HCT116 (cell line): ENCODE data around the gene DPY19L3. TPM values are rescaled to one million over a fixed set of nuclear protein-coding genes. Genes with fewer than 3 reads are reported as not detected.

Experiments used
- ATAC-seq: fragments of 200-7000 bp; cut with Tn5 transposase; 2 replicates; pipeline ENCODE4 v1.9.1; 2020; ENCODE audit warnings: mild to moderate bottlenecking, moderate library complexity
- BruUV-seq: library from RNA; stranded (reverse); fragments of 400-500 nt; replicated peaks from 2 replicates; lab custom pipeline; 2021; lab: Mats Ljungman, UMichigan
- CTCF ChIA-PET: fragments of 300-600 bp; sonication (Branson Sonifier 250); formaldehyde crosslinking; loops from one replicate; lab custom pipeline; 2021; ENCODE audit warnings: antibody characterized with exemption; lab: Charles Lee
- POLR2A ChIA-PET: fragments of 300-600, 350-600 bp; sonication (Branson Sonifier 250); formaldehyde crosslinking; loops from one replicate; lab custom pipeline; 2021; ENCODE audit warnings: antibody characterized with exemption; lab: Charles Lee
- RAD21 ChIA-PET, 2 experiments: fragments of 300-600 bp; sonication (Branson Sonifier 250); formaldehyde crosslinking; loops; one replicate each; lab custom pipeline; 2023; ENCODE audit warnings: low total read pairs in 2 of 2; ENCODE audit not compliant: uncharacterized antibody in 2 of 2, unreplicated experiment in 2 of 2, low non-redundant PET in 1 of 2; lab: Charles Lee
- DNase-seq: peaks from one replicate; pipeline ENCODE4 v3.0.0-alpha.2; 2010; ENCODE audit warnings: low read depth, low spot score
- H2AFZ ChIP-seq: fragments of 200-600 bp; shearing (Covaris generic), sonication (generic); 2 replicates; pipeline ENCODE4 v1.6.1; 2017; ENCODE audit warnings: low read depth, mixed run types, mixed read lengths, antibody characterized with exemption, low read length; ENCODE audit not compliant: poor library complexity, severe bottlenecking
- H3K27ac ChIP-seq: 2 replicates; pipeline ENCODE4 v1.5.1; 2012; ENCODE audit warnings: low read depth, low read length
- H3K27me3 ChIP-seq: fragments of 200-600 bp; sonication (generic); 2 replicates; pipeline ENCODE4 v1.6.1; 2016; ENCODE audit warnings: mixed run types, low read length, mixed read lengths; ENCODE audit not compliant: insufficient read depth
- H3K36me3 ChIP-seq, 2 experiments: fragments of 200-500 bp in 1 of 2; fragments of 200-600 bp in 1 of 2; sonication (Bioruptor generic) in 1 of 2; sonication (generic) in 1 of 2; 2 replicates each; pipeline versions ENCODE4 v1.5.1 to v1.6.1; 2014 to 2016; ENCODE audit warnings: low read length in 2 of 2, inconsistent platforms in 1 of 2, mixed read lengths in 1 of 2, mixed run types in 1 of 2; ENCODE audit not compliant: insufficient read depth in 2 of 2, control insufficient read depth in 1 of 2
- H3K4me1 ChIP-seq, 2 experiments: fragments of 200-600 bp in 1 of 2; sonication (generic) in 1 of 2; 2 replicates each; pipeline versions ENCODE4 v1.5.1 to v1.6.1; 2012 to 2017; ENCODE audit warnings: low read length in 2 of 2, inconsistent platforms in 1 of 2, mild to moderate bottlenecking in 1 of 2, mixed read lengths in 1 of 2, mixed run types in 1 of 2, moderate library complexity in 1 of 2; ENCODE audit not compliant: insufficient read depth in 2 of 2, control insufficient read depth in 1 of 2
- H3K4me2 ChIP-seq: fragments of 200-600 bp; sonication (generic); 2 replicates; pipeline ENCODE4 v1.6.1; 2017; ENCODE audit warnings: mixed run types, low read length, mixed read lengths
- H3K4me3 ChIP-seq, 2 experiments: fragments of 200-600 bp in 1 of 2; sonication (generic) in 1 of 2; replicated peaks in 1 of 2; 2 replicates each; pipeline ENCODE4 v1.5.1; 2011 to 2016; ENCODE audit warnings: low read length in 2 of 2, control low read depth in 1 of 2, low read depth in 1 of 2, mild to moderate bottlenecking in 1 of 2, mixed read lengths in 1 of 2, mixed run types in 1 of 2
- H3K79me2 ChIP-seq: fragments of 200-600 bp; sonication (generic); 2 replicates; pipeline ENCODE4 v1.6.1; 2017; ENCODE audit warnings: mild to moderate bottlenecking, mixed run types, low read length, moderate library complexity, mixed read lengths; ENCODE audit not compliant: insufficient read depth
- H3K9ac ChIP-seq: fragments of 200-600 bp; sonication (generic); 2 replicates; pipeline ENCODE4 v1.6.1; 2016; ENCODE audit warnings: low read length, mixed read lengths
- H3K9me2 ChIP-seq: fragments of 200-600 bp; sonication (generic), shearing (Covaris generic); 2 replicates; pipeline ENCODE4 v1.6.1; 2017; ENCODE audit warnings: mixed run types, mild to moderate bottlenecking, moderate library complexity; ENCODE audit not compliant: insufficient read depth
- H3K9me3 ChIP-seq, 2 experiments: fragments of 200-500 bp in 1 of 2; fragments of 200-600 bp in 1 of 2; sonication (Bioruptor generic) in 1 of 2; sonication (generic) in 1 of 2; 2 replicates each; pipeline ENCODE4 v1.6.1; 2014 to 2017; ENCODE audit warnings: low read length in 2 of 2, mixed read lengths in 2 of 2, inconsistent platforms in 1 of 2, low read depth in 1 of 2, mild to moderate bottlenecking in 1 of 2, mixed run types in 1 of 2, moderate library complexity in 1 of 2; ENCODE audit not compliant: control insufficient read depth in 1 of 2, insufficient read depth in 1 of 2
- H4K20me1 ChIP-seq: fragments of 200-600 bp; sonication (generic), shearing (Covaris generic); 2 replicates; pipeline ENCODE4 v1.6.1; 2017; ENCODE audit warnings: mixed run types, mild to moderate bottlenecking, moderate library complexity; ENCODE audit not compliant: insufficient read depth
- ATF3 ChIP-seq: IDR thresholded peaks from 2 replicates; pipeline ENCODE4 v1.6.1; 2012
- CEBPB ChIP-seq: IDR thresholded peaks from 2 replicates; pipeline ENCODE4 v1.6.1; 2012; ENCODE audit warnings: low read depth
- CTCF ChIP-seq, 3 experiments: fragments of 200-600 bp in 1 of 3; sonication (generic) in 1 of 3; IDR thresholded peaks in 2 of 3; conservative IDR thresholded peaks in 1 of 3; 2 replicates each; pipeline ENCODE4 v1.5.1; 2012 to 2017; ENCODE audit warnings: low read depth in 2 of 3, low read length in 2 of 3, antibody characterized with exemption in 1 of 3, borderline replicate concordance in 1 of 3, control low read depth in 1 of 3, mild to moderate bottlenecking in 1 of 3, mixed read lengths in 1 of 3, mixed run types in 1 of 3, moderate library complexity in 1 of 3; ENCODE audit not compliant: insufficient read depth in 1 of 3
- ELF1 ChIP-seq: IDR thresholded peaks from 2 replicates; pipeline ENCODE4 v1.6.1; 2012; ENCODE audit warnings: low read depth, borderline replicate concordance
- EZH2 ChIP-seq: fragments of 200-600 bp; sonication (generic); IDR thresholded peaks from 2 replicates; pipeline ENCODE4 v1.6.1; 2017; ENCODE audit warnings: antibody characterized with exemption, mixed run types
- EZH2phosphoT487 ChIP-seq: fragments of 200-600 bp; IDR thresholded peaks from 2 replicates; pipeline ENCODE4 v1.6.1; 2018; ENCODE audit warnings: antibody characterized with exemption, borderline replicate concordance
- FOSL1 ChIP-seq: IDR thresholded peaks from 2 replicates; pipeline ENCODE4 v1.6.1; 2012; ENCODE audit warnings: low read depth
- MAX ChIP-seq: IDR thresholded peaks from 2 replicates; pipeline ENCODE4 v1.6.1; 2012
- POLR2AphosphoS5 ChIP-seq: IDR thresholded peaks from 2 replicates; pipeline ENCODE4 v1.6.1; 2011; ENCODE audit warnings: mild to moderate bottlenecking, low read depth, low read length, moderate library complexity
- RAD21 ChIP-seq: IDR thresholded peaks from 2 replicates; pipeline ENCODE4 v1.6.1; 2012; ENCODE audit warnings: low read depth, mild to moderate bottlenecking
- SIN3A ChIP-seq: IDR thresholded peaks from 2 replicates; pipeline ENCODE4 v1.6.1; 2012; ENCODE audit warnings: low read depth
- SRF ChIP-seq: IDR thresholded peaks from 2 replicates; pipeline ENCODE4 v1.6.1; 2012; ENCODE audit warnings: low read depth
- TCF7L2 ChIP-seq: IDR thresholded peaks from 2 replicates; pipeline ENCODE4 v1.7.0; 2011; ENCODE audit warnings: borderline replicate concordance, inconsistent platforms; ENCODE audit not compliant: insufficient read depth, insufficient read length; ENCODE audit errors: extremely low read depth
- YY1 ChIP-seq: IDR thresholded peaks from 2 replicates; pipeline ENCODE4 v1.6.1; 2011; ENCODE audit warnings: low read length, low read depth, moderate library complexity, mild to moderate bottlenecking; ENCODE audit not compliant: insufficient replicate concordance; ENCODE audit errors: extremely low read depth
- ZBTB33 ChIP-seq: IDR thresholded peaks from 2 replicates; pipeline ENCODE4 v1.6.1; 2011; ENCODE audit warnings: mild to moderate bottlenecking, low read length, moderate library complexity; ENCODE audit not compliant: insufficient replicate concordance; ENCODE audit errors: extremely low read depth
- ZFX ChIP-seq: fragments of 450-650 bp; IDR thresholded peaks from 2 replicates; pipeline ENCODE4 v1.6.1; 2017
- intact Hi-C: fragments of 100-400 bp; cut with micrococcal nuclease; formaldehyde crosslinking; loops from 2 replicates; pipeline ENCODE4 v1.10.0; 2022
- total RNA-seq: library from RNA; stranded (reverse); gene quantifications from one replicate; pipeline ENCODE4 v1.2.1, GENCODE V29; 2021; ENCODE audit not compliant: unreplicated experiment

Gene DPY19L3
- total RNA-seq, 1 experiment from 2014 or later: 14.5 TPM

GRCh38 chr19:32456406-32456805 is 50.8 kb downstream of the DPY19L3 start:
- no peaks in the 10 kb centered on the region for H3K36me3 ChIP-seq
- intact Hi-C loops: no loop called here
- ATAC-seq (no peak), DNase-seq (no peak)
- H3K79me2 ChIP-seq: no peaks in the 10 kb centered on the region
- H3K27me3 ChIP-seq: no peaks in the 10 kb centered on the region
- BruUV-seq: no TSS peak
- H3K9me2 ChIP-seq: no peaks in the 10 kb centered on the region
- no peak overlapping the region for H2AFZ ChIP-seq
- H3K27ac ChIP-seq: no peak overlapping the region
- TF ChIP-seq EZH2phosphoT487 (no peak), CEBPB (no peak), SRF (no peak), SIN3A (no peak), CTCF (IDR thresholded peaks at IDR 0.05 in 2 of 3, conservative IDR thresholded peaks at IDR 0.05 in 1 of 3; ENCODE audit: borderline replicate concordance in 1 of 3, insufficient read depth in 1 of 3, low read depth in 2 of 3, low read length in 2 of 3) (no peak), TCF7L2 (no peak), POLR2AphosphoS5 (no peak), ZBTB33 (no peak), EZH2 (no peak), ZFX (no peak), ATF3 (no peak), YY1 (no peak), ELF1 (no peak), RAD21 (no peak), MAX (no peak), FOSL1 (no peak)
- TF ChIP-seq, all 23 proteins: peak for 0
- H3K9ac ChIP-seq: no peak overlapping the region
- RAD21 ChIA-PET: no interaction called here
- POLR2A ChIA-PET: no interaction called here
- CTCF ChIA-PET: no interaction called here
- H3K4me3 ChIP-seq: no peak overlapping the region
- no peaks in the 10 kb centered on the region for H3K9me3 ChIP-seq
- no peaks in the 10 kb centered on the region for H3K4me1 ChIP-seq
- H4K20me1 ChIP-seq: no peaks in the 10 kb centered on the region
- no peak overlapping the region for H3K4me2 ChIP-seq
